Heart right ventricle (tissue), 16 donors: ENCODE results near the gene LYPLAL1. TPM values are rescaled to one million over a fixed set of nuclear protein-coding genes. Genes with fewer than 3 reads are reported as not detected.
"Not testable (repeated sequence)": the region's sequence is repeated elsewhere in the genome, so short reads cannot be mapped to it uniquely, and the experiment has no call there.

ENCODE experiments used
- ATAC-seq, 8 donors: fragments of 200-7000 bp; cut with Tn5 transposase; one replicate each; pipeline ENCODE4 v1.9.1; 2020; ENCODE audit warnings: mild to moderate bottlenecking in 8 of 8, moderate library complexity in 8 of 8, moderate number of reproducible peaks in 1 of 8
- DNase-seq, 2 donors: peaks; one replicate each; pipeline ENCODE4 v3.0.0-alpha.2; 2020
- H3K27ac ChIP-seq, 10 donors: fragments of 200-600 bp; sonication (generic) in 2 of 10; one replicate each; pipeline versions ENCODE4 v1.5.0 to v1.8.0; 2020 to 2022; ENCODE audit warnings: mild to moderate bottlenecking in 3 of 10
- H3K27me3 ChIP-seq, 7 donors: fragments of 200-600 bp; one replicate each; pipeline ENCODE4 v1.8.0; 2021 to 2022; ENCODE audit warnings: mild to moderate bottlenecking in 2 of 7
- H3K36me3 ChIP-seq, 9 donors: fragments of 200-600 bp; sonication (generic) in 1 of 9; one replicate each; pipeline versions ENCODE4 v1.5.0 to v1.8.0; 2020 to 2022; ENCODE audit warnings: mild to moderate bottlenecking in 2 of 9
- H3K4me1 ChIP-seq, 9 donors: fragments of 200-600 bp; sonication (generic) in 1 of 9; one replicate each; pipeline versions ENCODE4 v1.5.0 to v1.8.0; 2020 to 2022; ENCODE audit warnings: mild to moderate bottlenecking in 4 of 9
- H3K4me3 ChIP-seq, 10 donors: fragments of 200-600 bp; sonication (generic) in 2 of 10; one replicate each; pipeline versions ENCODE4 v1.5.0 to v1.8.0; 2020 to 2022; ENCODE audit warnings: mild to moderate bottlenecking in 7 of 10, moderate library complexity in 2 of 10
- H3K9me3 ChIP-seq, 11 donors: fragments of 200-600 bp in 10 of 11; sonication (generic) in 2 of 11; one replicate each; pipeline versions ENCODE4 v1.5.0 to v1.8.0; 2013 to 2022; ENCODE audit warnings: mild to moderate bottlenecking in 2 of 11, control low read depth in 1 of 11, moderate library complexity in 1 of 11
- CTCF ChIP-seq, 9 donors: fragments of 200-600 bp; sonication (generic) in 2 of 9; IDR thresholded peaks; one replicate each; pipeline versions ENCODE4 v1.5.0 to v1.8.0; 2021 to 2022; ENCODE audit warnings: antibody characterized with exemption in 9 of 9, mild to moderate bottlenecking in 5 of 9, moderate library complexity in 1 of 9
- WGBS, 2 donors: extraction: QIAGEN DNeasy Blood & Tissue Kit; methylation state at CpG; one replicate each; pipeline ENCODE4 v1.1.7; 2013; ENCODE audit warnings: inconsistent platforms in 1 of 2; 5-methylcytosine and 5-hydroxymethylcytosine counted together
- intact Hi-C, 10 donors: fragments of 100-400 bp; cut with DNase I; formaldehyde crosslinking; loops; one replicate each; pipeline versions ENCODE4 v1.11.1 to v1.14.2; 2022
- polyA plus RNA-seq, 2 donors: library from polyadenylated mRNA; stranded (reverse); fragments of 200-250 nt; gene quantifications; one replicate each; pipeline ENCODE4 v1.2.3, GENCODE V29; 2013
- total RNA-seq, 10 donors: library from RNA; stranded (reverse); fragmentation: NEBNext Ultra II Directional in 3 of 10; extraction: Animal tissue kit (Norgen Biotek cat#: 25700) in 3 of 10; gene quantifications; one replicate each; pipeline versions ENCODE4 v1.2.1 to v1.2.4, GENCODE V29; 2021 to 2023
- donor health status: Arrhythmogenic right ventricular cardiomyopathy.
- donor health status: ischemic (EF 13 %, LVEDD 7.1; RV severe dilation, severe dysfunction).
- donor health status: healthy with polysubstance abuse.
- donor health status: DM: no; HTN: yes; CAD: no.
- donor health status: DM: no; HTN: no; CAD: no.
- donor health status: ischemic (EF 25% LVEDD 6.9; RV normal size, moderate dysfunction).
- donor health status: ischemic (EF 25% LVEDD 5.7; RV mildly dilated, moderate dysfunction).
- donor health status: healthy.
- donor health status: DM: yes; HTN: yes; CAD: no.
- donor health status: Ischemic cardiomyopathy.
- donor health status: ischemic (EF 35%, LVEDD 5.7; RV mildly dilated, moderate dysfunction).
- donor health status: nonischemic (EF 11% LVEDD 7.7; RV severe dilation, severe dysfunction).
- donor health status: DM: yes; HTN: yes; CAD: no.
- donor health status: PGD.
- donor health status: ischemic (EF 29% LVEDD 5.4; RV normal size, mild dysfunction).
- donor health status: nonischemic (EF 23%, LVEDD 6.1; RV moderate dilation, normal function).

Gene LYPLAL1
- total and polyA plus RNA-seq, 12 donors: 22.2 to 186 (median 109) TPM

- H3K36me3 ChIP-seq: peaks cover 0 to 31% (median 0%) of the 10 kb centered on the region in 9 donors
Measured at GRCh38 chr1:219189952-219190351, 16.3 kb downstream of the LYPLAL1 start.

GRCh38 chr1:219190605-219191004 is 16.9 kb downstream of the LYPLAL1 start:
- 94 to 97% methylated on average over 3 of the region's 3 CpGs for WGBS, 2 donors
- Histone ChIP-seq H3K36me3 (peaks cover 0 to 31% (median 0%) of the 10 kb centered on the region in 9 donors), H3K4me1 (peaks cover 0 to 55% (median 31%) of the 10 kb centered on the region in 9 donors), H3K27me3 (no peaks in the 10 kb centered on the region), H3K27ac (peak overlapping the region in 1 of 10 donors; percentile 69), H3K4me3 (no peak overlapping the region), H3K9me3 (peaks cover 0 to 5% (median 0%) of the 10 kb centered on the region in 11 donors)
- ATAC-seq (no peak), DNase-seq (no peak)
- no peak for TF ChIP-seq CTCF (IDR thresholded peaks at IDR 0.05)
- intact Hi-C loops: no loop called here

More at GRCh38 chr1:219189952-219190351, 16.3 kb downstream of the LYPLAL1 start:
- H3K27ac ChIP-seq: peak overlapping the region in 6 of 10 donors; percentile 37 to 69 (median 64)
- peaks cover 0 to 11% (median 0%) of the 10 kb centered on the region in 11 donors for H3K9me3 ChIP-seq
- DNase-seq: no peak
- no peak overlapping the region for H3K4me3 ChIP-seq
- no peak for TF ChIP-seq CTCF (IDR thresholded peaks at IDR 0.05)
- H3K4me1 ChIP-seq: peaks cover 0 to 59% (median 31%) of the 10 kb centered on the region in 9 donors
- 93% methylated on average over 3 of the region's 3 CpGs for WGBS, 2 donors
- no peaks in the 10 kb centered on the region for H3K27me3 ChIP-seq
- no peak for ATAC-seq
- intact Hi-C loops: no loop called here

GRCh38 chr1:219195833-219196232 is 22.2 kb downstream of the LYPLAL1 start:
- DNase-seq, H3K4me3 ChIP-seq, H3K27ac ChIP-seq, intact Hi-C loops, ATAC-seq, H3K27me3 ChIP-seq: not testable (repeated sequence)
- H3K9me3 ChIP-seq: peaks cover 0 to 13% (median 0%) of the 10 kb centered on the region in 11 donors
- WGBS, 2 donors: 94 to 95% methylated on average over 3 of the region's 3 CpGs
- peaks cover 0 to 15% (median 0%) of the 10 kb centered on the region in 9 donors for H3K4me1 ChIP-seq
- peaks cover 0 to 70% (median 7%) of the 10 kb centered on the region in 9 donors for H3K36me3 ChIP-seq

GRCh38 chr1:219201656-219202055 is 28.0 kb downstream of the LYPLAL1 start:
- Histone ChIP-seq H3K9me3 (peaks cover 0 to 7% (median 0%) of the 10 kb centered on the region in 11 donors), H3K4me1 (no peaks in the 10 kb centered on the region), H3K36me3 (peaks cover 0 to 34% (median 4%) of the 10 kb centered on the region in 9 donors), H3K27ac (no peak overlapping the region), H3K4me3 (no peak overlapping the region), H3K27me3 (no peaks in the 10 kb centered on the region)
- 93 to 97% methylated on average over 3 of the region's 3 CpGs for WGBS, 2 donors
- intact Hi-C loops: loop anchor here in 3 of 10 donors (5.0 to 10.0 kb wide), 3 partner anchors 461 to 867 kb away; no protein-coding TSS in a partner anchor
- TF ChIP-seq CTCF (IDR thresholded peaks at IDR 0.05): no peak
- DNase-seq (no peak), ATAC-seq (no peak)

GRCh38 chr1:219202567-219202966 is 28.9 kb downstream of the LYPLAL1 start:
- Histone ChIP-seq H3K27ac (no peak overlapping the region), H3K36me3 (peaks cover 0 to 25% (median 0%) of the 10 kb centered on the region in 9 donors), H3K9me3 (no peaks in the 10 kb centered on the region), H3K4me3 (no peak overlapping the region), H3K4me1 (no peaks in the 10 kb centered on the region), H3K27me3 (no peaks in the 10 kb centered on the region)
- no peak for DNase-seq
- WGBS, 2 donors: 82 to 92% methylated on average over 2 of the region's 2 CpGs
- TF ChIP-seq CTCF (IDR thresholded peaks at IDR 0.05): no peak
- no peak for ATAC-seq
- intact Hi-C loops: loop anchor here in 3 of 10 donors (5.0 to 10.0 kb wide), 3 partner anchors 460 to 868 kb away; no protein-coding TSS in a partner anchor
